HepG2 (cell line): ENCODE data around the gene ALKBH5. TPM values are rescaled to one million over a fixed set of nuclear protein-coding genes. Genes with fewer than 3 reads are reported as not detected.

ENCODE experiments used
- ARNT2 ChIP-seq: sonication (generic); formaldehyde crosslinking; IDR thresholded peaks from 2 replicates; pipeline ENCODE4 v1.8.0; 2022; ENCODE audit warnings: mild to moderate bottlenecking, low read depth, missing genetic modification reagents, moderate library complexity
- HIC2 ChIP-seq: sonication (generic); formaldehyde crosslinking; IDR thresholded peaks from 2 replicates; pipeline ENCODE4 v1.9.0; 2022; ENCODE audit warnings: low read depth, missing genetic modification reagents
- HNF1B ChIP-seq: sonication (generic); formaldehyde crosslinking; IDR thresholded peaks from 2 replicates; pipeline ENCODE4 v1.5.1; 2020; ENCODE audit warnings: mild to moderate bottlenecking, moderate library complexity, missing genetic modification reagents
- HOXA5 ChIP-seq: sonication (generic); formaldehyde crosslinking; IDR thresholded peaks from 2 replicates; pipeline ENCODE4 v1.4.0; 2020; ENCODE audit warnings: missing genetic modification reagents
- KMT2A ChIP-seq: sonication (generic); formaldehyde crosslinking; IDR thresholded peaks from 2 replicates; pipeline ENCODE4 v1.4.0; 2020; ENCODE audit warnings: missing genetic modification reagents
- MYNN ChIP-seq: sonication (generic); formaldehyde crosslinking; IDR thresholded peaks from 2 replicates; pipeline ENCODE4 v1.4.0; 2020; ENCODE audit warnings: mild to moderate bottlenecking, low read depth, missing genetic modification reagents
- NCOR1 ChIP-seq: fragments of 200-600 bp; sonication (generic); IDR thresholded peaks from 2 replicates; pipeline ENCODE4 v1.7.0; 2017; ENCODE audit warnings: antibody characterized with exemption, low read length, borderline replicate concordance
- THAP11 ChIP-seq: IDR thresholded peaks from 2 replicates; pipeline ENCODE4 v1.6.1; 2016; ENCODE audit warnings: missing biosample characterization, missing genetic modification reagents
- ZBTB43 ChIP-seq: sonication (generic); formaldehyde crosslinking; conservative IDR thresholded peaks from 2 replicates; pipeline ENCODE4 v1.4.0; 2020; ENCODE audit warnings: missing genetic modification reagents
- ZFP90 ChIP-seq: sonication (generic); formaldehyde crosslinking; IDR thresholded peaks from 2 replicates; pipeline ENCODE4 v1.8.0; 2022; ENCODE audit warnings: missing genetic modification reagents, mild to moderate bottlenecking, inconsistent platforms, borderline replicate concordance
- ZNF598 ChIP-seq: sonication (generic); formaldehyde crosslinking; IDR thresholded peaks from 2 replicates; pipeline ENCODE4 v1.5.1; 2020; ENCODE audit warnings: mild to moderate bottlenecking, missing genetic modification reagents, borderline replicate concordance
- ZNF770 ChIP-seq: sonication (generic); formaldehyde crosslinking; IDR thresholded peaks from 2 replicates; pipeline ENCODE4 v1.5.0; 2020; ENCODE audit warnings: mild to moderate bottlenecking, missing genetic modification reagents
- polyA plus RNA-seq, 8 experiments: library from polyadenylated mRNA; depleted of rRNA in 3 of 8; stranded (reverse) in 7 of 8; unstranded in 1 of 8; fragments of >200 nt; fragmentation: Illumina TruSeq in 4 of 8; extraction: Trizol in 4 of 8; gene quantifications; 2 replicates each; pipeline versions ENCODE4 v1.2.1 to v1.2.3, GENCODE V29; 2011 to 2016; ENCODE audit warnings: low read depth in 4 of 8, missing spikeins in 1 of 8, mixed read lengths in 1 of 8; ENCODE audit not compliant: insufficient read depth in 1 of 8
- total RNA-seq, 5 experiments: library from RNA; depleted of rRNA; stranded (reverse); fragments of >200 nt; fragmentation: Illumina TruSeq; extraction: Trizol; gene quantifications; 2 replicates each; pipeline ENCODE4 v1.2.3, GENCODE V29; 2016; ENCODE audit warnings: low read depth in 1 of 5
- TF ChIP-seq, protein P1 (sequence below): conservative IDR thresholded peaks from 2 replicates; pipeline ENCODE4 v1.6.1; 2018; ENCODE audit warnings: missing genetic modification reagents
- TF ChIP-seq, protein P2 (sequence below): sonication (generic); formaldehyde crosslinking; IDR thresholded peaks from 2 replicates; pipeline ENCODE4 v1.5.0; 2020; ENCODE audit warnings: missing genetic modification reagents
- TF ChIP-seq, protein P3 (sequence below): sonication (generic); formaldehyde crosslinking; IDR thresholded peaks from 2 replicates; pipeline ENCODE4 v1.8.1; 2023; ENCODE audit warnings: mild to moderate bottlenecking, missing genetic modification reagents
- TF ChIP-seq, protein P4 (sequence below): IDR thresholded peaks from 2 replicates; pipeline ENCODE4 v1.6.1; 2016; ENCODE audit warnings: mild to moderate bottlenecking, missing biosample characterization, missing genetic modification reagents

Gene ALKBH5
- total and polyA plus RNA-seq, 2 of the 13 experiments (the other 11 are each of a cell fraction or from before 2014, with no cell fraction given), result 68.9 to 76.9 TPM

GRCh38 chr17:18257982-18258355 lies 74.3 kb downstream of the ALKBH5 start (continued):
- TF ChIP-seq, protein P1, sequence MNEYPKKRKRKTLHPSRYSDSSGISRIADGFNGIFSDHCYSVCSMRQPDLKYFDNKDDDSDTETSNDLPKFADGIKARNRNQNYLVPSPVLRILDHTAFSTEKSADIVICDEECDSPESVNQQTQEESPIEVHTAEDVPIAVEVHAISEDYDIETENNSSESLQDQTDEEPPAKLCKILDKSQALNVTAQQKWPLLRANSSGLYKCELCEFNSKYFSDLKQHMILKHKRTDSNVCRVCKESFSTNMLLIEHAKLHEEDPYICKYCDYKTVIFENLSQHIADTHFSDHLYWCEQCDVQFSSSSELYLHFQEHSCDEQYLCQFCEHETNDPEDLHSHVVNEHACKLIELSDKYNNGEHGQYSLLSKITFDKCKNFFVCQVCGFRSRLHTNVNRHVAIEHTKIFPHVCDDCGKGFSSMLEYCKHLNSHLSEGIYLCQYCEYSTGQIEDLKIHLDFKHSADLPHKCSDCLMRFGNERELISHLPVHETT (CRISPR knock-in tag), result 0 out of 2 replicates have a peak, but pooled peaks have one; percentile 24
- TF ChIP-seq HNF1B (0 out of 2 replicates have a peak, but pooled peaks have one; percentile 33), ZNF598 (no peak), HIC2 (CRISPR knock-in tag) (0 out of 2 replicates have a peak, but pooled peaks have one; percentile 56), KMT2A (peak; percentile 40; the same call in 1 of the 2 replicates), MYNN (CRISPR knock-in tag) (no peak), ARNT2 (CRISPR knock-in tag) (no peak), ZNF770 (CRISPR knock-in tag) (no peak), ZBTB43 (CRISPR knock-in tag) (peak; percentile 19; the same call in 1 of the 2 replicates), HOXA5 (peak; percentile 26; the same call in 1 of the 2 replicates), NCOR1 (no peak), THAP11 (CRISPR knock-in tag) (peak; percentile 41; the same call in 1 of the 2 replicates), ZFP90 (CRISPR knock-in tag) (peak; percentile 71)
- TF ChIP-seq, protein P2, sequence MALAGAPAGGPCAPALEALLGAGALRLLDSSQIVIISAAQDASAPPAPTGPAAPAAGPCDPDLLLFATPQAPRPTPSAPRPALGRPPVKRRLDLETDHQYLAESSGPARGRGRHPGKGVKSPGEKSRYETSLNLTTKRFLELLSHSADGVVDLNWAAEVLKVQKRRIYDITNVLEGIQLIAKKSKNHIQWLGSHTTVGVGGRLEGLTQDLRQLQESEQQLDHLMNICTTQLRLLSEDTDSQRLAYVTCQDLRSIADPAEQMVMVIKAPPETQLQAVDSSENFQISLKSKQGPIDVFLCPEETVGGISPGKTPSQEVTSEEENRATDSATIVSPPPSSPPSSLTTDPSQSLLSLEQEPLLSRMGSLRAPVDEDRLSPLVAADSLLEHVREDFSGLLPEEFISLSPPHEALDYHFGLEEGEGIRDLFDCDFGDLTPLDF (CRISPR knock-in tag), result peak; percentile 16; the same call in 1 of the 2 replicates
- TF ChIP-seq, protein P3, sequence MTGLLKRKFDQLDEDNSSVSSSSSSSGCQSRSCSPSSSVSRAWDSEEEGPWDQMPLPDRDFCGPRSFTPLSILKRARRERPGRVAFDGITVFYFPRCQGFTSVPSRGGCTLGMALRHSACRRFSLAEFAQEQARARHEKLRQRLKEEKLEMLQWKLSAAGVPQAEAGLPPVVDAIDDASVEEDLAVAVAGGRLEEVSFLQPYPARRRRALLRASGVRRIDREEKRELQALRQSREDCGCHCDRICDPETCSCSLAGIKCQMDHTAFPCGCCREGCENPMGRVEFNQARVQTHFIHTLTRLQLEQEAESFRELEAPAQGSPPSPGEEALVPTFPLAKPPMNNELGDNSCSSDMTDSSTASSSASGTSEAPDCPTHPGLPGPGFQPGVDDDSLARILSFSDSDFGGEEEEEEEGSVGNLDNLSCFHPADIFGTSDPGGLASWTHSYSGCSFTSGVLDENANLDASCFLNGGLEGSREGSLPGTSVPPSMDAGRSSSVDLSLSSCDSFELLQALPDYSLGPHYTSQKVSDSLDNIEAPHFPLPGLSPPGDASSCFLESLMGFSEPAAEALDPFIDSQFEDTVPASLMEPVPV, result 0 out of 2 replicates have a peak, but pooled peaks have one; percentile 50
- TF ChIP-seq, protein P4, sequence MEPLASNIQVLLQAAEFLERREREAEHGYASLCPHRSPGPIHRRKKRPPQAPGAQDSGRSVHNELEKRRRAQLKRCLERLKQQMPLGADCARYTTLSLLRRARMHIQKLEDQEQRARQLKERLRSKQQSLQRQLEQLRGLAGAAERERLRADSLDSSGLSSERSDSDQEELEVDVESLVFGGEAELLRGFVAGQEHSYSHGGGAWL (CRISPR knock-in tag), result 0 out of 2 replicates have a peak, but pooled peaks have one; percentile 39
